ENCODE measurements around the gene COG5.

DNA sequence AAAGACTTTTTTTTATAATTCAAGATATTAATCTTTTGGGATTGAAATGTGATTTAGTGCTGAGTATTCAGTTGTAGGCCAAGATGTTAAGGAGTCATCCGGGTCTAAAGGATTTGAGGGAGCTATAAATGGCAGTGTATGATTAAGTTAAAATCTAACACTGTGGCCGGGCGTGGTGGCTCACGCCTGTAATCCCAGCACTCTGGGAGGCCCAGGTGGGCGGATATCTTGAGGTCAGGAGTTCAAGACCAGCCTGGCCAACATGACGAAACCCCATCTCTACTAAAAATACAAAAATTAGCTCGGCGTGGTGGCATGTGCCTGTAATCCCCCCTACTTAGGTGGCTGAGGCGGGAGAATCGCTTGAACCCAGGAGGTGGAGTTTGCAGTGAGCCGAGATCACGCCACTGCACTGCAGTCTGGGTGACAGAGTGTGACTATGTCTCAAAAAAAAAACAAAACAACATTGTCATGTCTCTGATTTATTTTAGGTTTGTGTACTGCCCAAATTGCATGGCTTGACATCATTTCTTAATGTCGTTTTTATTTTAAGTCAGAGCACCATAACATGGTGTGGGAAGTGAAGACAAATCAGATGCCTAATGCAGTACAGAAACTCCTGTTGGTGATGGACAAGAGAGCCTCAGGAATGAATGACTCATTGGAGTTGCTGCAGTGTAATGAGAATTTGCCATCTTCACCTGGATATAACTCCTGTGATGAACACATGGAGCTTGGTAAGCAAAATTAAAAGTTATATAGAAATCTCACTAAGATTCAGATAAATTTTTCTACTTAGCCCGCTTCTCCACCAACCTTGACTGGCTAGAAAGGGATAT lies 384.2 kb downstream of the COG5 start:
- no peak for TF ChIP-seq EZH2phosphoT487 (IDR thresholded peaks at IDR 0.05; ENCODE audit: borderline replicate concordance)
- TF ChIP-seq, protein P1, sequence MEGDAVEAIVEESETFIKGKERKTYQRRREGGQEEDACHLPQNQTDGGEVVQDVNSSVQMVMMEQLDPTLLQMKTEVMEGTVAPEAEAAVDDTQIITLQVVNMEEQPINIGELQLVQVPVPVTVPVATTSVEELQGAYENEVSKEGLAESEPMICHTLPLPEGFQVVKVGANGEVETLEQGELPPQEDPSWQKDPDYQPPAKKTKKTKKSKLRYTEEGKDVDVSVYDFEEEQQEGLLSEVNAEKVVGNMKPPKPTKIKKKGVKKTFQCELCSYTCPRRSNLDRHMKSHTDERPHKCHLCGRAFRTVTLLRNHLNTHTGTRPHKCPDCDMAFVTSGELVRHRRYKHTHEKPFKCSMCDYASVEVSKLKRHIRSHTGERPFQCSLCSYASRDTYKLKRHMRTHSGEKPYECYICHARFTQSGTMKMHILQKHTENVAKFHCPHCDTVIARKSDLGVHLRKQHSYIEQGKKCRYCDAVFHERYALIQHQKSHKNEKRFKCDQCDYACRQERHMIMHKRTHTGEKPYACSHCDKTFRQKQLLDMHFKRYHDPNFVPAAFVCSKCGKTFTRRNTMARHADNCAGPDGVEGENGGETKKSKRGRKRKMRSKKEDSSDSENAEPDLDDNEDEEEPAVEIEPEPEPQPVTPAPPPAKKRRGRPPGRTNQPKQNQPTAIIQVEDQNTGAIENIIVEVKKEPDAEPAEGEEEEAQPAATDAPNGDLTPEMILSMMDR (conservative IDR thresholded peaks at IDR 0.05; ENCODE audit: low read length), result no peak

Data from Loucy (cell line).